ENCODE measurements around the gene ACAT1. TPM values are rescaled to one million over a fixed set of nuclear protein-coding genes. Genes with fewer than 3 reads are reported as not detected.

Gene ACAT1
- 74.2 TPM for polyA plus RNA-seq (2012; ENCODE audit: insufficient read length, low read depth)

DNA sequence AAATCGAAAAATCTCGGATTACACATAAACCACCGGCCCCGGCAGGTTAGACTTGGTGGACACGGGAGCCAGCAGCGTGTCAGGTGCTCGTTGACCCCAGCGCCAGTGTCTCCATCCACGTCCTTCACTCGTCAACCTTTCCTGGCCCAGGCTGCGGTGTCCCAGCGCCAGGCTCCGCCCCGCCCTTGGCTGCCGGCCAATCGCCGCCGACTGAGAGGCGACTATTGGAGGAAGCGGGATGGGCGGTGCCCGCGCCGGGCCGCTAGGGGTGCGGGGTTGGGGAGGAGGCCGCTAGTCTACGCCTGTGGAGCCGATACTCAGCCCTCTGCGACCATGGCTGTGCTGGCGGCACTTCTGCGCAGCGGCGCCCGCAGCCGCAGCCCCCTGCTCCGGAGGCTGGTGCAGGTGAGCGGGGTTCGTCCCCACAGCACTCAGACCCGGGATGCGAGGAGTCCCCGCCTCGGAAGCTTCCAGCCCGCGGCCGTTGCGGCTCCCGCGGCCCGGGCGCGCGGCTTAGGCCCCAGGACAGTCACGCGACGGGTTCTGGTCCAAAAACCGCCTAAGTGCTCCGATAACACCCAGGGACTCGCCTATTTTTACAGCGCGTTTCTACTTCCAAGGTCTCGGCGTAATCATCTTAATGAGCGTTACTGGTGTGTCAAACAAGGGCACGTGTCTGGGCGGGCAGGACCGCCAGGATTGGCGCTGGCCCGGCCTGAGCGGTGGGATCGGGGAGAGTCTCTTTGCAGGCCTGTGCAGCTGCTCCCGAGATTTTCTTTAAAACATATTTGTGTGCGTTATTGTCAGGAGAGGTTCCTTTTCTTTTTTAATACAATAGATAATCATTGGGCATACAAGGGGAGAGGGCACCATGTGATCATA is at the start of gene ACAT1:
Gene ACAT1 (plus strand): TSS at position 294 of the 882 bp plus-strand sequence. CDS start 40 bp downstream, at position 334.
- TF ChIP-seq, protein P1, sequence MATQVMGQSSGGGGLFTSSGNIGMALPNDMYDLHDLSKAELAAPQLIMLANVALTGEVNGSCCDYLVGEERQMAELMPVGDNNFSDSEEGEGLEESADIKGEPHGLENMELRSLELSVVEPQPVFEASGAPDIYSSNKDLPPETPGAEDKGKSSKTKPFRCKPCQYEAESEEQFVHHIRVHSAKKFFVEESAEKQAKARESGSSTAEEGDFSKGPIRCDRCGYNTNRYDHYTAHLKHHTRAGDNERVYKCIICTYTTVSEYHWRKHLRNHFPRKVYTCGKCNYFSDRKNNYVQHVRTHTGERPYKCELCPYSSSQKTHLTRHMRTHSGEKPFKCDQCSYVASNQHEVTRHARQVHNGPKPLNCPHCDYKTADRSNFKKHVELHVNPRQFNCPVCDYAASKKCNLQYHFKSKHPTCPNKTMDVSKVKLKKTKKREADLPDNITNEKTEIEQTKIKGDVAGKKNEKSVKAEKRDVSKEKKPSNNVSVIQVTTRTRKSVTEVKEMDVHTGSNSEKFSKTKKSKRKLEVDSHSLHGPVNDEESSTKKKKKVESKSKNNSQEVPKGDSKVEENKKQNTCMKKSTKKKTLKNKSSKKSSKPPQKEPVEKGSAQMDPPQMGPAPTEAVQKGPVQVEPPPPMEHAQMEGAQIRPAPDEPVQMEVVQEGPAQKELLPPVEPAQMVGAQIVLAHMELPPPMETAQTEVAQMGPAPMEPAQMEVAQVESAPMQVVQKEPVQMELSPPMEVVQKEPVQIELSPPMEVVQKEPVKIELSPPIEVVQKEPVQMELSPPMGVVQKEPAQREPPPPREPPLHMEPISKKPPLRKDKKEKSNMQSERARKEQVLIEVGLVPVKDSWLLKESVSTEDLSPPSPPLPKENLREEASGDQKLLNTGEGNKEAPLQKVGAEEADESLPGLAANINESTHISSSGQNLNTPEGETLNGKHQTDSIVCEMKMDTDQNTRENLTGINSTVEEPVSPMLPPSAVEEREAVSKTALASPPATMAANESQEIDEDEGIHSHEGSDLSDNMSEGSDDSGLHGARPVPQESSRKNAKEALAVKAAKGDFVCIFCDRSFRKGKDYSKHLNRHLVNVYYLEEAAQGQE (IDR thresholded peaks at IDR 0.05; ENCODE audit: insufficient read depth in 1 of 2, low read depth in 2 of 2, low read length in 2 of 2) = no peak
- TF ChIP-seq SIN3A (IDR thresholded peaks at IDR 0.05; ENCODE audit: borderline replicate concordance, insufficient read depth, low read length) = no peak
- peak; percentile 96 for TF ChIP-seq POLR2AphosphoS5 (IDR thresholded peaks at IDR 0.05; ENCODE audit: low read depth, low read length)
- peak; percentile 86 for TF ChIP-seq TAF1 (IDR thresholded peaks at IDR 0.05; ENCODE audit: borderline replicate concordance, insufficient read depth, low read length)

DNA sequence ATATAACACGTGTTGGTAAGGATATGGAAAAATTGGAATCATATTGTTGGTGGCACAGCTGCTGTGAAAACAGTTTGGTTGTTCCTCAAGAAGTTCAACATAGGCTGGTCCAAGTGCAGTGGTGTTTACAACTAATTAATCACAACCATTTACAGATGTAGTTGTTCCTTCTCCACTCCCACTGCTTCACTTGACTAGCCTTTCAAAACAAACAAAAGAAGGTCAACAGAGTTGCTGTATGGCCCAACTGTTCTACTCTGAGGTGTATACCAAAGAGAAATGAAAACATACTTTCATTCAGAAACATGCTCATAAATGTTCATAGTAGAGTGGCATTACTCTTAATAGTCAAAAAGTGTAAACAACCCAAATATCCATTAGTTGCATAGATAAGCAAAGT is 36.6 kb upstream of the ACAT1 start:
- TF ChIP-seq SIN3A (IDR thresholded peaks at IDR 0.05; ENCODE audit: borderline replicate concordance, insufficient read depth, low read length) (no peak), TAF1 (IDR thresholded peaks at IDR 0.05; ENCODE audit: borderline replicate concordance, insufficient read depth, low read length) (no peak), POLR2AphosphoS5 (IDR thresholded peaks at IDR 0.05; ENCODE audit: low read depth, low read length) (no peak), FOXP2 (optimal IDR thresholded peaks at IDR 0.05; ENCODE audit: borderline replicate concordance, extremely low read depth, extremely low read length, insufficient read depth) (no peak)
- TF ChIP-seq, protein P1 (IDR thresholded peaks at IDR 0.05; ENCODE audit: insufficient read depth in 1 of 2, low read depth in 2 of 2, low read length in 2 of 2) = no peak

DNA sequence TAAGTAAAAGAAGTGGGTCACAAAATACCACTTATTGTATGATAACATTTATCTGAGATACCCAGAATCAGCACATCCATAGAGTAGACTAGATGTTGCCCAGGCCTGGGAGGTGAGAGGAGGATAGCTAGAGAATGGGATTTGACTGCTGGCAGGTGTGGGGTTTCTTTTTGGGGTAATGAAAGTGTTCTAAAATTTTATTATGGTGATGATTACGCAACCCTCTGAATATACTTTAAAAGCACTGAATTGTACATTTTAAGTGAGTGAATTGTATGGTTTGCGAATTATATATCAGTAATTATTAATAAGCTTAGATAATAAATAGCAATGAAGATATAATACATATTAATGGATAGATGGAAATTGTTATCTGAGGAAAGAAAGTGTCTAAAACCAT is 35.7 kb upstream of the ACAT1 start:
- TF ChIP-seq SIN3A (IDR thresholded peaks at IDR 0.05; ENCODE audit: borderline replicate concordance, insufficient read depth, low read length) (no peak), FOXP2 (optimal IDR thresholded peaks at IDR 0.05; ENCODE audit: borderline replicate concordance, extremely low read depth, extremely low read length, insufficient read depth) (no peak), TAF1 (IDR thresholded peaks at IDR 0.05; ENCODE audit: borderline replicate concordance, insufficient read depth, low read length) (no peak), POLR2AphosphoS5 (IDR thresholded peaks at IDR 0.05; ENCODE audit: low read depth, low read length) (no peak)
- TF ChIP-seq, protein P1 (IDR thresholded peaks at IDR 0.05; ENCODE audit: insufficient read depth in 1 of 2, low read depth in 2 of 2, low read length in 2 of 2) = no peak

DNA sequence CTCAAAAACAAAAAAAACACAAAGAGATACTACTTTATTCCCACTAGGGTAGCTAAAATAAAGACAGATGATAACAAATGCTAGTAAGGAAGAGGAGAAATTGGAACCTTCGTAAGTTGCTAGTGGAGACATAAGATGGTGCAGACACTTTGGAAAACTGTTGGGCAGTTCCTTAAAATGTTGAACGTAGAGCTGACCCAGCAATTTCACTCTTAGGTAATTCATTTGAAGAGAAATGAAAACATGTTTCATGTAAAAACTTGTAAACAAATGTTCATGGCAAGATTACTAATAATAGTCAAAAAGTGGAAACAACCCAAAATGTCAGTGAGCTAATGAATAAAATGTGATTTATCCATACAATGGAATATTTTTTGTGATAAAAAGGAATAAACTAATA is 29.2 kb upstream of the ACAT1 start:
- TF ChIP-seq POLR2AphosphoS5 (IDR thresholded peaks at IDR 0.05; ENCODE audit: low read depth, low read length) (no peak), TAF1 (IDR thresholded peaks at IDR 0.05; ENCODE audit: borderline replicate concordance, insufficient read depth, low read length) (no peak), FOXP2 (optimal IDR thresholded peaks at IDR 0.05; ENCODE audit: borderline replicate concordance, extremely low read depth, extremely low read length, insufficient read depth) (no peak), SIN3A (IDR thresholded peaks at IDR 0.05; ENCODE audit: borderline replicate concordance, insufficient read depth, low read length) (no peak)
- TF ChIP-seq, protein P1 (IDR thresholded peaks at IDR 0.05; ENCODE audit: insufficient read depth in 1 of 2, low read depth in 2 of 2, low read length in 2 of 2) = no peak

All from PFSK-1 (cell line).